Forelimb muscle (tissue), 1 donor: Measurements from ENCODE around the gene SYNE3. TPM values are rescaled to one million over a fixed set of nuclear protein-coding genes. Genes with fewer than 3 reads are reported as not detected.
"Not testable (repeated sequence)": the region's sequence is repeated elsewhere in the genome, so short reads cannot be mapped to it uniquely, and the experiment has no call there.

Source experiments
- DNase-seq: peaks from one replicate; pipeline ENCODE4 v3.0.0-alpha.2; 2013; ENCODE audit warnings: low read depth
- polyA plus RNA-seq: library from polyadenylated mRNA; unstranded; fragments of 120-200 nt; gene quantifications from one replicate; pipeline ENCODE4 v1.2.1, GENCODE V29; 2013; ENCODE audit not compliant: insufficient read length

Gene SYNE3
- polyA plus RNA-seq, 1 donor, result 9.2 TPM

GRCh38 chr14:95523815-95524448 lies 7.5 kb upstream of the SYNE3 start:
- no peak for DNase-seq

GRCh38 chr14:95523051-95523814 lies 6.8 kb upstream of the SYNE3 start:
- no peak for DNase-seq

- DNase-seq, result no peak
These were observed 6.1 kb upstream of the SYNE3 start for GRCh38 chr14:95522556-95522955.

- DNase-seq, result no peak
These were observed 5.7 kb upstream of the SYNE3 start for GRCh38 chr14:95522116-95522515.

GRCh38 chr14:95521001-95521400 lies 4.6 kb upstream of the SYNE3 start:
- DNase-seq, result no peak

GRCh38 chr14:95520346-95520745 lies 3.9 kb upstream of the SYNE3 start:
- DNase-seq, result no peak

DNA sequence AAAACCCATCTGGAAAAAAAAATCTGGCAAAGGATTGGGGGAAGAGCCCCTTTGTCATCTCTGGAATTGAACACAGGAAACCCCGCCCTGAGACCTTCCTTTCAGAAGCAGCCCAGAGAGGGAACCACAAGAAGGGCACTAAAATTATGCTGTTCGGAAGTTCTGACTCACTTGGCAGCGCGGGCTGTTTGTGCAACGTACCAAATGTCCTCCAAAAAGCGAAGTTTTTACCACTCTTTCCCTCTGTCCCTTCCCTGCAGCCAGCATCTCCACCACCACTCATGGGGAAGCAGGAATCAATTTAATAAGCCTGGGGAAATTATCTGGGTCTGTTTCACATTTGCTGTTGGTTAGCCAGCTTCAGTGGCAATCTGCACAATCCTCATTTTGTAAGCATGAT lies 3.2 kb upstream of the SYNE3 start:
- DNase-seq, result no peak

- DNase-seq, result no peak
These were observed 1.7 kb upstream of the SYNE3 start for GRCh38 chr14:95518045-95518751.

DNA sequence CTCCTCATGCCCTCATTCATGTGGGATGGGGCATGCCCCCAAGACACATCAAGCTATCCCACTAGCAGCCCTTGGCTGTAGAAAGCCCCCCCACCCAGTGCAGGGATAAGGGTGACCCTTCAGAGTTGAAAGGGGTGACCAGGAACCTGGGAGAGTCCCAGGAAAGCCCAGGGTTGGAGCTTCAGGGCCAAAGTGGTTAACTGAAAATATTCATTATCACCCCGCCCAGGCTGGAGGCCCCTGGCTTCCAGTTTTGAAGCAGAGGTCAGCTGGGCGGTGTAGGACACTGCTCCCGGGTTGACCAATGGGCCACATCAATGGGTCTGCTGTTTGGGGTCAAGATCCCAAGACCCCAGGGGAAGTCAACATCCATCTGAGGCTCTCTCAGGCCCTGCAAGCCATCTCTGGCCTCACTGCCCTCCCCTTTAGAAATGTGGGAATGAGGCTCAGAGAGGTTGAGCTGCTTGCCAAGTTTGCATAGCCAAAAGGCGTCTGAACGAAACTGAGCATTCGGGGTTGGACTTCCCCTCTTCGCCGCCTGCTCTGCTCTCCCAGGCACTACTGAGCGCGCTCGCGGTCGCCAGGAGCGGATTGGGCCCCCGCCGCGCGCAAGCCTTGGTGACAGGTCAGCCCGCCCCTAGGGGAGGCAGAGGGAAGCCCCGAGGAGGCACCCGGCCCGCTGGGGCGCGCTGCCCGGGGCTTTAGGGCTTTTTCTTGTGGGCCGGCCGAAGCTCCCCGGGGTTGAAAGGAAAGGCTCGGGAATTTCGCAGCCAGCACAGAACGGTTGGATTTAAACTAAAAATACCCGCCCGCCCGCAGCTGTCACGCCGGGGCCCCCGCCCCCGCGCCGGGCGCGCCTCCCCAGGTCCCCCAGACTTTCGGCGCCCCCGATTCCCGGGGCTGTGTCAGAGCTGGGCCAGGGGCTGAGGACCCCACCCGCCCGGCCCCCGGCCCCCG lies 576 bp downstream of the SYNE3 start:
- no peak for DNase-seq

- no peak for DNase-seq
These were observed 1.4 kb downstream of the SYNE3 start for GRCh38 chr14:95515080-95515489.

- no peak for DNase-seq
These were observed 2.0 kb downstream of the SYNE3 start for GRCh38 chr14:95514131-95515079.

GRCh38 chr14:95513291-95513690 lies 3.2 kb downstream of the SYNE3 start:
- DNase-seq, result no peak

DNA sequence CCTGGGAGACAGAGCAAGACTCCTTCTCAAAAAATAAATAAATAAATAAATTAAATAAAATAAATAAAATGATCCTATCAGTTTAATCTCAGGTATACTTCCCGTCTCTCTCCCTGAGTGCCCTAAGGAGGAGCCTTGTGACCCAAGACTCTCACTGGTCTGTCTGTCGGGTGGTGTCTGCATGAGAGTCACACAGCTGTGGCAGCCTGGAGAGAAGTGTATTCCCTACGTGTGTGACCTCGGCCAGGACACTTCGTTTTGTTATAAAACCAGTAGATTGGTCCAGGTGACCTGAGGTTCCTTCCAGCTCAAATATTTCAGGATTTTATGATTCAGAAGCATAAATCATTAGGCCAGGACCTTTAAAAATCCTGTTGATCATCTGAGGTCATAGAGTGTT lies 4.8 kb downstream of the SYNE3 start:
- no peak for DNase-seq

DNA sequence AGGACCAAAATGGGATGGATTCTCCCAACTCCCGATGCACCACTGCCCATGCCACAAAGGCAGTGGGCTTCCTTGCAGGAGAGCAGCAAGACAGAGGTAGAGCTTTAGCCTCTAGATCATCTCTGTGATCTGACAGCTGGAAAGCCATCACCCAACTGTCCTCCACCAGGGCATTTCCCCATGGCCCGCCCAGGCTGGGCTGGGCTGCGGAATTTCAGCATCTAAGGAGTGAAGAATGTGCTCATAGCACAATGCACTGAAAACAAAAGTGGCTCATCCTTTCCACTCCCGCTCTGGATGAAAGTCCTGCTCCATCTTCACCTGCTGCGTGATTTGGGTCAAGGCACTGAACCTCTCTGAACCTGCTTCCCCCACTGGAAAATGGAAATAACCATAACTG lies 5.6 kb downstream of the SYNE3 start:
- DNase-seq, result no peak

DNA sequence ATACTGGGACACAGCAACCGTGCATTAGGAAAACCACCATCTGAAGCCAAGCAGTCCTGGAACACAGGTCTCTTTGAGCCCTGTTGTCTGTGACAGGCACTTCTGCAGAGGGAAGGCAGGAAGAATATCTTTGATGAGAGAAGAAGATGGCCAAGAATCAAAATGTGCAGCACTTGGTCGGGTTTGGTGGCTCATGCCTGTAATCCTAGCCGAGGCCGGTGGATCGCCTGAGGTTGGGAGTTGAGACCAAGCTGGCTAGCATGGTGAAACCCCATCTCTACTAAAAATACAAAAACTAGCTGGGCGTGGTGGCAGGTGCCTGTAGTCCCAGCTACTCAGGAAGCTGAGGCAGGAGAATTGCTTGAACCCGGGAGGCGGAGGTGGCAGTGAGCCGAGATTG lies 6.1 kb downstream of the SYNE3 start:
- not testable (repeated sequence) for DNase-seq

DNA sequence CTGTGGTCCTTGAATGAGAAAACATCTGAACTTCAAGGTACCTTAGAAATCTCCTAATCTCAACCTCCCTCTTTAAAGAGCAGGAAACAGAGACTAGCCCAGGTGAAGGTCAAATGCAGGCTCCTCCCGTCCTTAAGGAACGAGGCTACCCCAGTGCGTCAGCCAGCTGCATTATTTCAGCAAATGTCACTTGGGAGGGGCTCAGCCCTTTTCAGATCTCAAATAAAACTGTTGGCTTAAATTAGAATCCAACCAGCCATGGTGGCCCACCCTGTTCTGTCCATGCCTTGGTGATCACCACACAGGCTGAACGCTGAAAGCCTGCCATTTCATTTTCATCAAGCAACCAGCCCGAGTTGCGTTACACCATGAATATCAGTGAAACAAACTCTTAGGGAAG lies 7.0 kb downstream of the SYNE3 start:
- no peak for DNase-seq

DNA sequence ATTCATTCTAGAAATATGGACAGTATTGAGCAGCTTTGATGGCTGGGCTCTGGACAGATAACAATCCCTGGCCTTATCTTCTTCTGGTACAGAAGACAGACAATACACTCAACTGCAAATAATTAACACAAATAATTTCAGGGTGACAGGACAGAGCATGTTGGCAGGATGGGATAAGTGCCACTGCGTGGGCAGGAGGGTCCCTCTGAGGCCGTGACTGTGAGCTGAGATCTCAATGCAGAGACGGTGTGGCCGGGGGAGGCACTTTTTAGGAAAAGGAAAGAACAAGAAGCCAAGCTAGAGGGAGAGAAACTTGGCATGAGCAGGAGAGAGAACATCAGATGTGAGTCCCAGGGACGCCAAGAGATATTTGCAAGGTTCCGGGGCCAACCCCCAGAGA lies 8.1 kb downstream of the SYNE3 start:
- no peak for DNase-seq

- DNase-seq, result no peak
These were observed 8.7 kb downstream of the SYNE3 start for GRCh38 chr14:95507701-95508103.

GRCh38 chr14:95507174-95507573 lies 9.3 kb downstream of the SYNE3 start:
- DNase-seq, result no peak

- DNase-seq, result no peak
These were observed 11.3 kb downstream of the SYNE3 start for GRCh38 chr14:95505030-95505589.
